HG03064 (cell line): Measurements from ENCODE around the gene ESRRA.

ENCODE experiments used
- ATAC-seq: cut with Tn5 transposase; IDR thresholded peaks from one replicate; pipeline ENCODE4 v1.9.1; 2021; ENCODE audit warnings: low read depth; ENCODE audit not compliant: unreplicated experiment

Gene ESRRA

DNA sequence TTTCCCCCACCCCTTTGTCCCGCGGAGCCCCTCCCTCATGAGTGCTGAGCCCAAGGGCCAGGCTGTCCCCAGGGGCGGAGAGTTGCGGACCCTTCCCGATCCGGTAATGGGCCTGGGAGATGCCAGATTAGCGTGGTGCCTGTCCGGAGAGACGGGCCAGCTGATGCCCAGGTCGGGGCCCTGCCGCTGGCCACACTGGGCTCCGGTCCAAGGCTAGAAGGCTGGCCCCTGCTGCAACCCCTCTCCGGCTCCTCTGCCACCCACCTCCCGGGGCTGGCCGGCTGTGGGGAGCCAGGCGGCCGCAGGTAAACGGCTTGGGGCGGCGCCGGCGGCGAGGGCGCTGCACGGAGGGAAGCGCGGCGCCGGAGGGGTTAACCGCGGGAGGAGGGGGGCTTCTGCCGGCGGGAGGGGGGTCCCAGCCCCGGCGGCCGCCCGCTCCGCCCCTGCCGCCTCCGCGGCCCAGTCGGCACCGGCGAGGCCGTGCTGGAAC, 14.0 kb upstream of the ESRRA start, which contains the start of gene KCNK4:
Gene KCNK4, plus strand, starts transcription at position 41 of the 490 bp plus-strand sequence. CDS start 1,717 bp downstream, outside the sequence.
- ATAC-seq, result no peak

DNA sequence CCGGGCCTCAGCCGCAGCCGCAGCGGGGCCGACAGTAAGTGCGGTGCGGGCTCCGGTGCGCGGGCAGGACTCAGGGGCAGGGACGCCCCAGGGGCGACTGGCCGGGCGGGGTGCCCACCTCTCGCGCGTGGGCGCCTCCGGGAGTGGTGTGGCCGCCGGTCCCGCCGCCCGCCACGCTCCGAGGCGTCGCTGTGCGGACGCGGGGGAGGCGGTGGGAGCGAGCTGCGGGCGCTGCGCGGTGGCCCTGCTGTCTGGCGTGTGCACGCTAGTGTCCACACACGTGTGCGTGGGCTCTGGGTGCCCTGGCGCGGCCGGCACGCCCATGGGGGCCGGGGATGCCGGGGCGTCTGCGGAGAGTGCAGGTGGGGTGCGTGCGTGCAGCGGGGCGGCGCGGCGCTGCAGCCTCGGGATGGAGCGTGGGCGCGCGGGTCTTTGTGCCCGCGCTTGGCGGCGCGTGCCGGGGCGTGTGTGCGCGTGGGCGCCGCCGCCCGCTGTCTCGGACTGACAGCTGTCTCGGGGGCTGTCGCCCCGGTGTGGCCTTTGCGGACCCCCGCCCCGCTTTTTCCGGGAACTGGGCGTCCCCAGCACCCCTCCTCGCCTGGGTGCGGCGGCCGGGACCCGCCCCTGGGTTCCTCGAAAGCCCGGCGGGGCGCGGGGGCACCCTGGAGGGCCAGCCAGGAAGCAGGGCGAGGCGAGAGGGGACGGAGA, 13.4 kb upstream of the ESRRA start:
- ATAC-seq, result no peak

DNA sequence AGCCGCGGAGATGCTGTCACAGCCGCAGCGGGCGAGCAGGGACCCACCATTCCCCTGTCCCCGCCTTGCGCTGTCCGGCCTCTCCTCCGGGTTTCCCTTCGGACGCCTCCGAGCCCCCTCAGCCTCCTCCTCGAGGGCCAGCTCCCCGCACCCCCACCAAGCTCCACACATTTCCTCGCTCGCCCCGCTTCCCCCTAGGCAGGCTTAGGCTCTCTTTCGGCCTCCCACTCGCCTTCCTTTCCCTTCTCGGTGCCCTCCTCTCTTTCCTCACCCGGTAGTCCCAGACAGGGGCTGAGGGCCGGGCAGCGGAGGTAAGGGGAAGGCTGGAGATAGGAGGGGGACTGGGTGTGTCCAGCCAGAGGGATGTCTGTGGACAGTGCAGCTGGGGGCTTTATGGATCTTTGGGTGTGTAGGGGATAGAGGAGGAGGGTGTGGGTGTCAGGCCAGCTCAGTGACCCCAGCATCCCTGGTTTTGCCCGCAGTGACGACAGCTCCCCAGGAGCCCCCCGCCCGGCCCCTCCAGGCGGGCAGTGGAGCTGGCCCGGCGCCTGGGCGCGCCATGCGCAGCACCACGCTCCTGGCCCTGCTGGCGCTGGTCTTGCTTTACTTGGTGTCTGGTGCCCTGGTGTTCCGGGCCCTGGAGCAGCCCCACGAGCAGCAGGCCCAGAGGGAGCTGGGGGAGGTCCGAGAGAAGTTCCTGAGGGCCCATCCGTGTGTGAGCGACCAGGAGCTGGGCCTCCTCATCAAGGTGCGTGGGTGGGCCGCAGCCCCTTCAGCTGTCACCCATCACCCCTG, 12.7 kb upstream of the ESRRA start:
- no peak for ATAC-seq

DNA sequence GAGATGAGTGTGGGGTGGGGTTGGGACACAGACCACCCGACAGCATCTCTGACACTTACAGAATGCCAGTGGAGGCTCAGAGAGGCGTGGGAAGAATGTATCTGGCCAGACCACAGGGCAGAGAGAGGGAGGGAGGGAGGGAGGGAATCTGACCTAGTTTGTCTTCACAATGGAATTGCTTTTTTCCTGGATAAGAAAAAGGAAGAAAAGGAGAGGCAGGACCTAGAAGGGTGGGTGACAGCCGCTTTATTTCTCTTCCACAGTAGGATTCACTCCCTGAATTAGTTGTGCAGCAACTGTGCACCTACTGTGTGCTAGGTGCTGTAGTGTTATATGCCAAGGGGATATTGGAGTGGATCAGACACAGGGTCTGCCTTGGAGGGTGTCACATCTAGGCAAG, 10.6 kb upstream of the ESRRA start:
- no peak for ATAC-seq

DNA sequence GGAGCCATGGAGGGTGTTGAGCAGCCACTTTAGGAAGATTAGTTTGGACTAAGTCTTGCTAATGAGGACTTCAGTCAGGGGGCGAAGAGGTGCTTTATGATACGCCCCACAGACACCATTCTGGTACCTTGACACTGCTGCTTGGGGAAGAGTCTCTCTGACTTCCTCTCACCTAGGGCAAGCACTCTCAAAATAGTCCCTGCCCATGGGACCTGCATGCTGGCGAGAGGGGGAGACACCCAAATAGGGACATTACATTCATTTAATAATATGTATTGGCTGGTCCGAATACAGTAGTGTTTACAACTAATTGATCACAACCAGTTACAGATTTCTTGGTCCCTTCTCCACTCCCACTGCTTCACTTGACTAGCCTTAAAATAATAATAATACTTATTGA, 9.6 kb upstream of the ESRRA start:
- no peak for ATAC-seq

DNA sequence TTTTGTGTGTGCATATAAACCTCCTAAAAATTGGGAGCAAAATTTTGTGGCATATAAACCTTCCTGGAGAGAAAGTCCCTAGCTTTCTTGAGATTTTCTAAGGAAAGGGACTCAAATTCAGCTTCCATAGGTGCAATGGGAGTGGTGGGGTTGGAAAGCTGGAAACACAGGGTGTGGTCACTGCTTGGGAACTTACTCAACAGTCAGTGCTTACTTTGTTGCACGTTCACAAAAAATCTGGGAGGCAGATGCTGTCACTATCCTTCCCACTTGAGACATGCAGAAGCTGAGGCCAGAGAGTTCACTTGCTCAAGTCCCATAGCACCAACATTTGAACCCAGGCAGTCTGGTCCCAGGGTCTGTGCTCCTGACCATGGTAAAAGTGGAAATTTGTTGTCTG, 9.1 kb upstream of the ESRRA start:
- ATAC-seq, result no peak

DNA sequence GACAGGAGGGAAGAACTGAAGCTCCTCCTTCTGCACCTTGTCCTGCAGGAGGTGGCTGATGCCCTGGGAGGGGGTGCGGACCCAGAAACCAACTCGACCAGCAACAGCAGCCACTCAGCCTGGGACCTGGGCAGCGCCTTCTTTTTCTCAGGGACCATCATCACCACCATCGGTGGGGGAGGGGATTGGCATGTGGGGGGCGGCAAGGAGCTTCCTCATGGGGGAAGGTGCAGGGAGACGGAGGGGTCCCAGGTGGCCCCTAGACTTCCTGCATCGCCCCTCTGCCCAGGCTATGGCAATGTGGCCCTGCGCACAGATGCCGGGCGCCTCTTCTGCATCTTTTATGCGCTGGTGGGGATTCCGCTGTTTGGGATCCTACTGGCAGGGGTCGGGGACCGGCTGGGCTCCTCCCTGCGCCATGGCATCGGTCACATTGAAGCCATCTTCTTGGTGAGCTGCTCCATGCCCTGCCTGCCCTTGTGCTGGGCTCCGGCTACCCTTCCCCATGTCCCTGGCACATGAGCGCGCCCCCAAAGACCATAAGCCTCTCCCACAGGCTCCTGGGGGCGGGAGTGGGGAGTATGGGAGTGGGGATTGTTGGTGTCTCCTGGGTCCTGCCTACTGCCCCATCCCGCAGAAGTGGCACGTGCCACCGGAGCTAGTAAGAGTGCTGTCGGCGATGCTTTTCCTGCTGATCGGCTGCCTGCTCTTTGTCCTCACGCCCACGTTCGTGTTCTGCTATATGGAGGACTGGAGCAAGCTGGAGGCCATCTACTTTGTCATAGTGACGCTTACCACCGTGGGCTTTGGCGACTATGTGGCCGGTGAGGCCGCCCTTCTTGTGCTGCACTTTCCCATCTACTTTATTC, 8.3 kb upstream of the ESRRA start:
- no peak for ATAC-seq

DNA sequence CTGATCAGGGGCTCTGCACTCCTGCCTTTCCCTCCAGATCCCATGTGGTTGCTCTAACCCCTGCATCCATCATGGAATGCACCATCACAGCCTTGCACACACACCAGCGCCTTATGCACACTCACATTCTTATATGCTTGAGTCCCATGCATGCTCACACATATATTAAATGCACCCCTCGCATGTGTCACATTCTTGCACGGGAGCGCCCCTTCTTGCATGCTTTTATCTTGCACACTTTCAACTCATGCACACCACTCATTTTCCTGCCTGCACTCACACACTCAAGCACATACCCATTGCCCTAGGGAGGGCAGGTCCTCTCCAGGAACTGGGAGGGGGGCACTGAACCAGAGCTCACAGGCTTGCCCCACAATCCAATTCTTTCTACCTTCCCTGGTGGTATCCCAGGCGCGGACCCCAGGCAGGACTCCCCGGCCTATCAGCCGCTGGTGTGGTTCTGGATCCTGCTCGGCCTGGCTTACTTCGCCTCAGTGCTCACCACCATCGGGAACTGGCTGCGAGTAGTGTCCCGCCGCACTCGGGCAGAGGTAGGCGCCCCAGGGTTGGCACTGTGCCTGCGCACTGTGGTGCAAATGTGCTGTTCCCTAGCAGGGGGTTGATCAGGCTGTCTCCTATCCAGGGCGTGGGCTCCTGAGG, 7.5 kb upstream of the ESRRA start:
- ATAC-seq, result no peak

DNA sequence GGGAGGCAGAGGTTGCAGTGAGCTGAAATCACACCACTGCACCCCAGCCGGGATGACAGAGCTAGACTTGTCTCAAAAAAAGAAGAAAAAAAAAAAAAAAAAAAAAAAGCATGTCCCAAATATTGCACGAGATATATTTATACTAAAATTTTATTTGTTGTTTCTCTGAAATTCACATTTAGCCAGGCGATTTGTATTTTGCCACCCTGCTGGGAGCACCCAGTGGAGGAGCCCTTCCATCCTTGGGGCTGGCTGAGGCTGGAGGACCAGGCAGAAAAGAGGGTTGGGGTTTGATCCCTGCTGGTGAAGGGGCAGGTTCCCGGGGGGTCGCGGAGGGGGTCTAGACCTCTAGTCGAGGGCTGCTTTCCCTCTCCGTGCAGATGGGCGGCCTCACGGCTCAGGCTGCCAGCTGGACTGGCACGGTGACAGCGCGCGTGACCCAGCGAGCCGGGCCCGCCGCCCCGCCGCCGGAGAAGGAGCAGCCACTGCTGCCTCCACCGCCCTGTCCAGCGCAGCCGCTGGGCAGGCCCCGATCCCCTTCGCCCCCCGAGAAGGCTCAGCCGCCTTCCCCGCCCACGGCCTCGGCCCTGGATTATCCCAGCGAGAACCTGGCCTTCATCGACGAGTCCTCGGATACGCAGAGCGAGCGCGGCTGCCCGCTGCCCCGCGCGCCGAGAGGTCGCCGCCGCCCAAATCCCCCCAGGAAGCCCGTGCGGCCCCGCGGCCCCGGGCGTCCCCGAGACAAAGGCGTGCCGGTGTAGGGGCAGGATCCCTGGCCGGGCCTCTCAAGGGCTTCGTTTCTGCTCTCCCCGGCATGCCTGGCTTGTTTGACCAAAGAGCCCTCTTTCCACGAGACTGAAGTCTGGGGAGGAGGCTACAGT, 6.1 kb upstream of the ESRRA start:
- ATAC-seq, result no peak

DNA sequence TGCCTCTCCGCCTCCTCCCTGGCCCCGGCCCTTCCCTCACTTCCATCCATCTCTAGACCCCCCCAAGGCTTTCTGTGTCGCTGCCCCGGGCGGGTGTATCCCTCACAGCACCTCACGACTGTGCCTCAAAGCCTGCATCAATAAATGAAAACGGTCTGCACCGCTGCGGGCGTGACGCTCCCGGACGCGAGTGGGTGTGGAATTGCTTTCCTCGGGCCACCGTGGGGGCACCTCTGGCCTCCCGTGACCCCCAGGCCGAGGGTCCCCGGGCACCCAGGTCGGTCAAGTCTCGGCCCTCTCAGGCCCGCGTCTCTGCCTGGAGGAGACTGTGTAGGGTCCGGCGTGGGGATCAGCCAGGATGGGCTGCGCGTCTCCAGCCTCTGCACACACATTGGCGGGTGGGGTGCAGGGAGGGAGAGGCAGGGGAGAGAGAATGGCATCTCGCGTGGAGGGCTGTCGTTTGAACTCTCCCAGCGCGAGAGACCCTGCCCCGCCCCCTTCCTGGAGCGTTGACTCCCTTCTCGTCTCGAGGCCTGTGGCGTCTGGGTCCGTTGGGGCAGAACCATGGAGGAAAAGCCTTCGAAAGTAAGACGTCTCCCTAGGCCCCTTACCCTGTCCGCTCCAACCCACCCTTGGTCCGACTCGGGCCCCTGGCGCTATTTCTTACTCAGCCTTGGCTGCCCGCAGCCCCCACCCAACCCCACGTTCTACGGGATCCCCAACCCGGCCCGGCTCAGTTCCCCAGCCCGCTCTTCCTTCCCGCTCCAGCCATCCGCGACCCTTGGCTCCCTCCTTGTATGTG, 5.3 kb upstream of the ESRRA start, which contains the start of gene CATSPERZ:
Gene CATSPERZ, plus strand, starts transcription at position 512 of the 802 bp plus-strand sequence. Its CDS starts 53 bp downstream, at position 565.
- ATAC-seq, result no peak

DNA sequence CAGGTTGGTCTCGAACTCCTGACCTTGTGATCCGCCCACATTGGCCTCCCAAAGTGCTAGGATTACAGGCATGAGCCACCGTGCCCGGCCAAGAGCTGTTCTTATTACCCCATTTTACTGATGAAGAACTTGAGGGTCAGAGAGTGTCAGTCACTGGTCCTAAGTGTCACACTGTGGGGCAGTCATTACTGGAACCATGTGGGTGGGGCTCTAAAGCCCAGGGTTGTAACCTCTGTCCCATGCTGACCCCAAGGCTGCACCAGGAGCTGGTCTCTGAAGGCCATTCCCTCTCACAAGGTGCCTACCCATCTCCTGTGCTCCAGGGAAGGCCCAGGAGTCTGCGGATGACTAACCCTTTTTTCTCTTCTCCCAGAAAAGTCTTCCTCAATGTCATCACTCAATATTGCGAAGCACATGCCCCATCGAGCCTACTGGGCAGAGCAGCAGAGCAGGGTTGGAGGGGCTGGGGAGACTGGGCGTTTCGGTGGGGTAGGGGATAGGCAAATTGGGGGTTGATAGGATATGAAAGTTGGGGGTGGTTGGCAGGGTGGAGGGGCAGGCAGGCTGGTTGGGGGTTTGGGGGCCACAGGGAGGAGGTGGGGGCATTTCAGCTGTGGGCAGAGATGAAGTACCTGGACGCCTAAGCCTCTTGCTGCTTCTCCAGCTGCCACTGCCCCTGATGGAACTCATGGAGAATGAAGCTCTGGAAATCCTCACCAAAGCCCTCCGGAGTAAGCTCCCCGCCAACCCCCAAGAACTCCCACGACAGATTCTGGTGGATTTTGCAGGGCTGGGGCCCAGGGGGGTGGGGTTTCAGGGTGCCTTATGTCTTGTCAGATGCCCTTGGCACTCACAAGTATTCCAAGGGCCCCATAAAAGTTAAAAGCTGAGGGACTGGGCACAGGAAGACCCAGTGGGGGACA, 2.0 kb upstream of the ESRRA start:
- ATAC-seq, result no peak

DNA sequence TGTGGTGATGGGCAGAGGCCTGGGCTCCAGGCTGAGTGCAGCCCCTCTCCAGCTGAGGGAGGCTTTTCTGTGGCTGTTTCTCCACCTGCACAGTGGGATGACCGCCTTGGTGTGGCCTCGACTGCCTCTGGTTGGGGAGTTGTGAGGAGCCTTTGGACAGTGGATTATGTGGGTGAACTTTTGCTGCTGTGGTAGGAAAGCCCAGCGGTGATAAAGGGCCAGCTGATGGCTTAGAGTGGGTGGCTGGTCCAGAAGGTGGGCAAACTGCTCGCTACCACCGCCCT, 1.4 kb upstream of the ESRRA start:
- ATAC-seq, result no peak

DNA sequence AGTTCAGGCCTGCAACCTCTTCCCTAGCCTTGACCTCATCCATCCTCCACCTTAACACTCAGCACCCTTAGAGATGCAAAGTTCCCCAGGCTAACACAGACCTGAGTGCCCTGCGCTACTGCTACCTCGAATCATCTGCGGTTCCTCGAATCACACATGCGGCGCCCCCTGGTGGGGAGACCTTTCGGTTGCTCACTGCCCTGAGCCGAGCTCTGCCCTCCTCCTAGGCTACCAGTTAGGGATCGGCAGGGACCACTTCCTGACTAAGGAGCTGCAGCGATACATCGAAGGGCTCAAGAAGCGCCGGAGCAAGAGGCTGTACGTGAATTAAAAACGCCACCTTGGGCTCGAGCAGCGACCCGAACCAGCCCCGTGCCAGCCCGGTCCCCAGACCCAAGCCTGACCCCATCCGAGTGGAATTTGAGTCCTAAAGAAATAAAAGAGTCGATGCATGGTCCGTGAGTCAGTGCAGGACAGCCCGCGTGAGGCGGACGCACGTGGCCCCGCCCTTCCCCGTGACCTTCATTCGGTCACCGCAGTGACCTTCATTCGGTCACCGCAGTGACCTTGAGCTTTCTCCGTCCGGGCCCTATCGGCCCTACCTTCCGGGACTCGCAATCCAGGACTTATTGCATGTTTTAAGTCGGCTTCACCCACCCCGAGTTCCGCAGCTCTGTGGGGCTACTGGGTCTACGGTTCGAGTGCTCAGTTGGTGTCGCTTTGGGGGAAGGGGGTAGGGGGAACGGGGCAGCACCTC, 830 bp upstream of the ESRRA start:
- peak; percentile 28 for ATAC-seq

DNA sequence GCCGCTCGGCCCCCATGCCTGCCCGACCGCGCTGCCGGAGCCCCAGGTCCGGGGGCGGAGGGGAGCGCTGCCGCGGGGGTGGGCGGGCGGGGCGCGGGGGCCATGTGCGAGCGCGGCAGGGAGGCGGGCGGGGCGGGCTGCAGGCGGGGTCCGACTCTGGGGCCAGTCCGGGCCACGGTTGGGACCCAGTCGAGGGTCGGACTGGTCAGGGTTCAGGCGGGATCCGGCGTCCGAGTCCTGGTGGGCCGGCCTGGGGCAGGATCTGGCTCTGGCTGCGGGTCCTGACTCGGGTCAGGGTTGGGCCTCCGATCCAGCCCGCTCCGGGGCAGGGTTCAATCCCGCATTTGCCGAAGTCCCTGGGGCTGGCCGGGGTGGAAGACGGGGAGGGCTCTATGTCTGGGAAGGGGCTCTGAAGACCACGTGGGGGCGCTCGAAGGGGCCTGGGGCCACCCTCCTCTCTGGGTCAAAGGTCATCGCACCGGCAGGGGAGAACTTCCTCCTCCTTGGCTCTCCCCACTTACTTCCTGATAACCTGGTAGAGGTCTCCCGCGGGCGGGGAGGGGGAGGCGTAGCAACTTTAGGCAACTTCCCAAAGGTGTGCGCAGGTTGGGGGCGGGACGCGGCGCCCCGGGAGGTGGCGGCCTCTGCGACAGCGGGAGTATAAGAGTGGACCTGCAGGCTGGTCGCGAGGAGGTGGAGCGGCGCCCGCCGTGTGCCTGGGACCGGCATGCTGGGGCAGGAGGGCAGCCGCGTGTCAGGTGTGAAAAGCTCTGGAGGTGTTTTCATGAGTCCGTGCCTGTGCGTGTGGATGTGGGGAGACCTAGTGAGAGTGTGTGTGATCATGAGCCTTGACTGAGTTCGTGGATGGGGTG, 603 bp downstream of the ESRRA start:
- peak; percentile 17 for ATAC-seq

DNA sequence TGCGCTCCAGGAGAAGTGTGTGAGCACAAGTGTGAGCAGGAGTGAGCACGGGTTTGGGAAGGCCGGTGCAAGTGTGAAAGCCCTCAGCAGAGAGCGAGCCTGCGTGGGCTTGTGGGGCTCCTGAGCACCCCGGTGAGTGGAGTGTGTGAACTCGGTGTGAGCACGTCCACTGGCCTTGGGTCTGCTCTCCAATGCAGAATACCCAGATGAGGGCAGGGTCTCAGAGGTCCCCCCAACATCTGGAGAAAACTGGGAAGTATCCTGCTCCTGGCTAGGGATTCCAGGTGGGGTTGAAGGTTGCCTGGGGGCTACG, 1.2 kb downstream of the ESRRA start:
- no peak for ATAC-seq
